PC-3 (cell line): ENCODE data around the gene KLHL1.

Experiments used
- EZH2phosphoT487 ChIP-seq: fragments of 300-600 bp; sonication (generic); IDR thresholded peaks from 2 replicates; pipeline ENCODE4 v1.6.1; 2018; ENCODE audit warnings: mild to moderate bottlenecking, antibody characterized with exemption, low read length, borderline replicate concordance
- TF ChIP-seq, protein P1 (sequence below): fragments of 300-600 bp; sonication (generic); conservative IDR thresholded peaks from 2 replicates; pipeline ENCODE4 v1.5.1; 2017; ENCODE audit warnings: antibody characterized with exemption, low read depth, mild to moderate bottlenecking, low read length

DNA sequence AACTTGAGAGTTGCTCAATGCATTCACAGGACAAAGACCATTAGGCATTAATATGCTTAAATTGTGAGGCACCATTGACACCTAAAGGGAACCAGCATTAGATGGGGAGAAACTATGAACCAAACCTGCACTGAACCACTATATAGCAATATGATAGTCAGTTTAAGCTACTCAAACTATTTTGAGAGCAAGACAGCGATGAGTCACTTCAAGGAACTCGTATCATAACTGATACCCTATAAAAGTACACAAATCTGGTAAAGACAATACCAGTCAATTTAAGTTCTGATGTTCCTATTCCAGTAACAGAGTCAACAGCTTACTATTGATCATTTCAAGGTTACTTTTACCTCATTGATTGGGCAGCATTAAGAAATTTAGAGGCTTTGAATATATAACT lies 151.9 kb downstream of the KLHL1 start:
- TF ChIP-seq, protein P1, sequence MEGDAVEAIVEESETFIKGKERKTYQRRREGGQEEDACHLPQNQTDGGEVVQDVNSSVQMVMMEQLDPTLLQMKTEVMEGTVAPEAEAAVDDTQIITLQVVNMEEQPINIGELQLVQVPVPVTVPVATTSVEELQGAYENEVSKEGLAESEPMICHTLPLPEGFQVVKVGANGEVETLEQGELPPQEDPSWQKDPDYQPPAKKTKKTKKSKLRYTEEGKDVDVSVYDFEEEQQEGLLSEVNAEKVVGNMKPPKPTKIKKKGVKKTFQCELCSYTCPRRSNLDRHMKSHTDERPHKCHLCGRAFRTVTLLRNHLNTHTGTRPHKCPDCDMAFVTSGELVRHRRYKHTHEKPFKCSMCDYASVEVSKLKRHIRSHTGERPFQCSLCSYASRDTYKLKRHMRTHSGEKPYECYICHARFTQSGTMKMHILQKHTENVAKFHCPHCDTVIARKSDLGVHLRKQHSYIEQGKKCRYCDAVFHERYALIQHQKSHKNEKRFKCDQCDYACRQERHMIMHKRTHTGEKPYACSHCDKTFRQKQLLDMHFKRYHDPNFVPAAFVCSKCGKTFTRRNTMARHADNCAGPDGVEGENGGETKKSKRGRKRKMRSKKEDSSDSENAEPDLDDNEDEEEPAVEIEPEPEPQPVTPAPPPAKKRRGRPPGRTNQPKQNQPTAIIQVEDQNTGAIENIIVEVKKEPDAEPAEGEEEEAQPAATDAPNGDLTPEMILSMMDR, result no peak
- no peak for TF ChIP-seq EZH2phosphoT487
